Neural crest cell (in vitro differentiated cells): ENCODE results near the gene CFAP52. TPM values are rescaled to one million over a fixed set of nuclear protein-coding genes. Genes with fewer than 3 reads are reported as not detected.

Experiments
- DNase-seq: peaks from one replicate; pipeline ENCODE4 v3.0.0; 2021; ENCODE audit warnings: low read depth, mixed read lengths, low spot score
- H3K27ac Mint-ChIP-seq: one replicate; pipeline ENCODE4 v1.8.0; 2021; ENCODE audit warnings: mild to moderate bottlenecking, mixed read lengths; ENCODE audit not compliant: unreplicated experiment
- H3K27me3 Mint-ChIP-seq: 2 replicates; pipeline ENCODE4 v1.8.0; 2021; ENCODE audit warnings: low read depth, mild to moderate bottlenecking, mixed read lengths
- H3K36me3 Mint-ChIP-seq: 2 replicates; pipeline ENCODE4 v1.8.0; 2021; ENCODE audit warnings: low read depth, mild to moderate bottlenecking, mixed read lengths
- H3K4me1 Mint-ChIP-seq: 2 replicates; pipeline ENCODE4 v1.8.0; 2021; ENCODE audit warnings: mixed read lengths
- H3K4me3 Mint-ChIP-seq: one replicate; pipeline ENCODE4 v1.8.0; 2021; ENCODE audit warnings: mild to moderate bottlenecking, mixed read lengths
- H3K9me3 Mint-ChIP-seq: 2 replicates; pipeline ENCODE4 v1.8.0; 2021; ENCODE audit warnings: mixed read lengths
- long read RNA-seq: library from polyadenylated mRNA; unstranded; transcript quantifications from one replicate; pipeline ENCODE4 v2.0.0, GENCODE V29; 2020
- total RNA-seq: library from RNA; stranded (reverse); gene quantifications from 2 replicates; pipeline ENCODE4 v1.2.1, GENCODE V29; 2021
- TF ChIP-seq, protein P1 (sequence below): fragments of 200-600 bp; sonication (generic); conservative IDR thresholded peaks from 2 replicates; pipeline ENCODE4 v1.5.0; 2021; ENCODE audit warnings: antibody characterized with exemption, mild to moderate bottlenecking

Gene CFAP52, protein sequence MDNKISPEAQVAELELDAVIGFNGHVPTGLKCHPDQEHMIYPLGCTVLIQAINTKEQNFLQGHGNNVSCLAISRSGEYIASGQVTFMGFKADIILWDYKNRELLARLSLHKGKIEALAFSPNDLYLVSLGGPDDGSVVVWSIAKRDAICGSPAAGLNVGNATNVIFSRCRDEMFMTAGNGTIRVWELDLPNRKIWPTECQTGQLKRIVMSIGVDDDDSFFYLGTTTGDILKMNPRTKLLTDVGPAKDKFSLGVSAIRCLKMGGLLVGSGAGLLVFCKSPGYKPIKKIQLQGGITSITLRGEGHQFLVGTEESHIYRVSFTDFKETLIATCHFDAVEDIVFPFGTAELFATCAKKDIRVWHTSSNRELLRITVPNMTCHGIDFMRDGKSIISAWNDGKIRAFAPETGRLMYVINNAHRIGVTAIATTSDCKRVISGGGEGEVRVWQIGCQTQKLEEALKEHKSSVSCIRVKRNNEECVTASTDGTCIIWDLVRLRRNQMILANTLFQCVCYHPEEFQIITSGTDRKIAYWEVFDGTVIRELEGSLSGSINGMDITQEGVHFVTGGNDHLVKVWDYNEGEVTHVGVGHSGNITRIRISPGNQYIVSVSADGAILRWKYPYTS
- not detected in 2 replicates for total RNA-seq
- long read RNA-seq, partial matches to known transcripts = 0 of 1 reads
- long read RNA-seq, other reads (novel, unspliced or antisense) = 0 of 1 reads

DNA sequence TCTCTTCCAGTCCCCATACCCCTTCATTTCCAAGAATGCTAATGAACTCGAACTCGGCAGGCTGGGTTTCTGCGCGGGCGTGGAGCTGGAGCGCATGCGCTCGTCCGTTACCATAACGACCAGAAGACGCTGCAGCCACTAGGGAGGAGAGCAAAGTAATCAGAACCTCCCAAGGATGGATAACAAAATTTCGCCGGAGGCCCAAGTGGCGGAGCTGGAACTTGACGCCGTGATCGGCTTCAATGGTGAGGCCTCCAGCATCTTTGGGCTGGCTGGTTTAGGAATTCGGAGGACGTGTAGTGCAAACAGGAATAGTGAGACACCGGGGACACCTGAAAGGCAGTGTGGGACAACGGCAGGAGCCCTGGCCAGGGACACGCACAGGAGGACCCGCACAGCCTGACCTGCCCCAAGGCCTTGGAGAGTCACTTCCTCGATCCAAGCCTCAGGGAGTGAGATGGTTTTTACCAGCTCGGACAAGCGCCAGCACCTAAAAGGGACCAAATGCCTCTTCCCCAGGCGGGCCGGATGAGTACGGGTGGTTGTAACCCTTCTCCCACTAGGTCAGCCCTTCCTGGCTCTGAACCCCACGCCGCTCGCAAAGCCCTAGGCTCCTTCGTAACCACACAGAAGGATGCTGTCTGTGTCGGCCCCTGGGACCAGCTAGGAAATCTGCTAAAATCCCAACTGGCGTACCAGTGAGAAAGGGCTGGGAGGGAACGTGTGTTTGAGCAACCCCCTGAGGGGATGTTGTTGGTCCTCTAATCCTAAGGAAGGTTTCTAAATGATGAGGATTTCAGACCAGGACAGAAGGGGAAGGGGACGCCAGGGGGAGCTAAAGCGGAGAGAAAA is at the start of gene CFAP52:
TSS of gene CFAP52 (plus strand) at position 122 of the 852 bp plus-strand sequence. CDS start at position 176, 54 bp downstream.
- H3K4me1 Mint-ChIP-seq = peaks cover 17% of the 10 kb centered on the region
- peak within 1 kb of the TSS; percentile 96 for H3K4me3 Mint-ChIP-seq
- H3K9me3 Mint-ChIP-seq = no peaks in the 10 kb centered on the region
- TF ChIP-seq, protein P1, sequence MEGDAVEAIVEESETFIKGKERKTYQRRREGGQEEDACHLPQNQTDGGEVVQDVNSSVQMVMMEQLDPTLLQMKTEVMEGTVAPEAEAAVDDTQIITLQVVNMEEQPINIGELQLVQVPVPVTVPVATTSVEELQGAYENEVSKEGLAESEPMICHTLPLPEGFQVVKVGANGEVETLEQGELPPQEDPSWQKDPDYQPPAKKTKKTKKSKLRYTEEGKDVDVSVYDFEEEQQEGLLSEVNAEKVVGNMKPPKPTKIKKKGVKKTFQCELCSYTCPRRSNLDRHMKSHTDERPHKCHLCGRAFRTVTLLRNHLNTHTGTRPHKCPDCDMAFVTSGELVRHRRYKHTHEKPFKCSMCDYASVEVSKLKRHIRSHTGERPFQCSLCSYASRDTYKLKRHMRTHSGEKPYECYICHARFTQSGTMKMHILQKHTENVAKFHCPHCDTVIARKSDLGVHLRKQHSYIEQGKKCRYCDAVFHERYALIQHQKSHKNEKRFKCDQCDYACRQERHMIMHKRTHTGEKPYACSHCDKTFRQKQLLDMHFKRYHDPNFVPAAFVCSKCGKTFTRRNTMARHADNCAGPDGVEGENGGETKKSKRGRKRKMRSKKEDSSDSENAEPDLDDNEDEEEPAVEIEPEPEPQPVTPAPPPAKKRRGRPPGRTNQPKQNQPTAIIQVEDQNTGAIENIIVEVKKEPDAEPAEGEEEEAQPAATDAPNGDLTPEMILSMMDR = peak; percentile 82
- H3K36me3 Mint-ChIP-seq = no peaks in the 10 kb centered on the region
- no peak within 1 kb of the TSS for H3K27ac Mint-ChIP-seq
- H3K27me3 Mint-ChIP-seq = peaks cover 5% of the 10 kb centered on the region
- DNase-seq = peak; percentile 77

DNA sequence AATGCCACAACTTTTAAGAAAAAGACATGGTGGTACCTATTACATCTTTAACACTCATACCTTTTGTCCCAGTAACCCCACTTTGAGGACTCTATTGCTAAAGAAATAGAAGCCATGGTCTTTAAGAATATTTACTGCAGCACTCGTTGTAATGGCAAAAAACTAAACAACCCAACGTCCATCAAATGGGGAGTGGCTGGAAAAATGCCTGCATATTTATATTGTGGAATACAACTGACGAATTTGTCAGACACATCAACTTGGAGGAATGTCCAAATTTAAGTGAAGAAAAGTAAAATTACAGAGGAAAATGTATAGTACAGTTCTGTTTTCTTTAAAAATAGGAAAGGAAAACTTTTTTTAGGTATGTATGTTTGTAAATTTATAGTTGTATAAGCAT is 48.7 kb upstream of the CFAP52 start:
- Mint-ChIP-seq H3K27me3 (no peaks in the 10 kb centered on the region), H3K9me3 (peaks cover 2% of the 10 kb centered on the region), H3K27ac (no peak overlapping the region), H3K4me1 (peaks cover 4% of the 10 kb centered on the region), H3K4me3 (no peak overlapping the region), H3K36me3 (peaks cover 5% of the 10 kb centered on the region)
- no peak for DNase-seq
- TF ChIP-seq, protein P1 = no peak

DNA sequence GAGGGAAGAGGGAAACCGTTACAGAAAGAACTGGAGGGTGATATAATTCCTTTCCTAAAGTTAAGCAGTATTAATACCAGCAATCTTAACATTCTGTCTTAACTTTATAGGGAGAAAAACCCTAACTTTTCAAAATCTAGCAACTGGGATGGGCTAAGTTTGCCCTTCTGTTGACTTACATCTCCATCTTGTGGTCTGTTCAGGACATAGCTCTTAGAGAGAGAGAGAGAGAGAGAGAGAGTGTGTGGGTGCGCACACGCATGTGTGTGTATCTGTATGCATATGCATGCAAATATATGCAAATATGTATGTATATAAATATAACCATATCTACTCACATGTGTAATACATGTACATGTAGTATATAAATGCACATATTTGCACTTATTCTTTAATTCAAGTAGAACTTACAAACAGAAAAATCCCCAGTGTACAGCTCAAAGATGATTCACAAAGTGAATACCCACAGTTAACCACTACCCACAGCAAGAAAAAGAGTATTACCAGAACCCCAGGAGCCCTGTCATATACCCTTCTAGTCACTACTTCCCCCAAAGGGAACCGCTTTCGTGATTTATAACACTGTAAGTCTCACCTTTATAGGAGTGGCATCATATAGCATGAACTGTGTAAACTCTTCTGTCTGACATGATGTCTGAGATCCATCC is 47.3 kb upstream of the CFAP52 start:
- Mint-ChIP-seq H3K27ac (no peak overlapping the region), H3K9me3 (peaks cover 2% of the 10 kb centered on the region), H3K4me3 (no peak overlapping the region), H3K36me3 (peaks cover 5% of the 10 kb centered on the region), H3K27me3 (no peaks in the 10 kb centered on the region), H3K4me1 (peaks cover 4% of the 10 kb centered on the region)
- TF ChIP-seq, protein P1 = peak; percentile 70
- DNase-seq = no peak

DNA sequence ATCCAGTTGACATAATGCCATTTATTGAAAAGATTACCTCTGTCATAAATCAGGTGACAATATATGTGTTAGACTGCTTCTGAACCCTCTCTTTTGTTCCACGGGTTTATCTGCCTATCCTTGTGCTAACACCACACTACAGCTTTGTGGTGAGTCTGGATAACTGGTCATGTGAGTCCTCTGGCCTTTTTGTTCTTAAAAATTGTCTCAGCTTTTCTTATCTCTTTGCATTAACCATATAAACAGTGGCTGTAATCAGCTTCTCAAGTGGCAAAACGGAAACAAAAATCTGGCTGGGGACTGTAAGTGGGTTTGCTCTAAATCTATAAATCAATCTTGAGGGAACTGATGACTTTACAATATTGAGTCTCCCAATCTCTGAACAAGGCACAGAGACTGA is 45.4 kb upstream of the CFAP52 start:
- Mint-ChIP-seq H3K36me3 (no peaks in the 10 kb centered on the region), H3K27ac (no peak overlapping the region), H3K9me3 (no peaks in the 10 kb centered on the region), H3K4me1 (peaks cover 4% of the 10 kb centered on the region), H3K27me3 (no peaks in the 10 kb centered on the region), H3K4me3 (no peak overlapping the region)
- TF ChIP-seq, protein P1 = no peak
- no peak for DNase-seq

DNA sequence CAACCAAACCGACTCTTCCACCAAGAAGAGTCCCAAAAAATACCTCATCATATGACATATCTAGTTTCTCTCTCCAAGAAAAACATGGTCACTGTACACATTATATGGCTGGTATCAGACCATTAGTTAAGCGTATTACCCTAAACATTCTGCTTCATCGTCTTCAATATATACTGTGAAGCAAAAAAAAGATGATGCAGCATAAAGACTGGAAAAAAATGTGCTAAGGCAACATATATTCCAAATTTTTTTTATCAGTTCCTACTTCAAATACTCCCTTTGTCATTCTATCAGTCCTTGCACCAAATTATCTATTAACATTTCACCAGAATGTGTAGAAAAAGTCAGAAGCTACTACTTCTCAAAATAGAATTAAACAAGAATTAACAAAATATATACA is 43.7 kb upstream of the CFAP52 start:
- Mint-ChIP-seq H3K9me3 (no peaks in the 10 kb centered on the region), H3K4me3 (no peak overlapping the region), H3K4me1 (peaks cover under 1% of the 10 kb centered on the region), H3K27ac (no peak overlapping the region), H3K36me3 (no peaks in the 10 kb centered on the region), H3K27me3 (no peaks in the 10 kb centered on the region)
- no peak for DNase-seq
- TF ChIP-seq, protein P1 = no peak
